Testis (tissue), 5 donors: ENCODE data around the gene TUBA4B. TPM values are rescaled to one million over a fixed set of nuclear protein-coding genes. Genes with fewer than 3 reads are reported as not detected.

Source experiments
- DNase-seq: peaks from one replicate; pipeline ENCODE4 v3.0.0-alpha.2; 2019
- H3K27ac ChIP-seq, 2 donors: fragments of 200-600 bp; sonication (generic); one replicate each; pipeline ENCODE4 v1.5.1; 2019
- H3K27me3 ChIP-seq: fragments of 200-600 bp; sonication (generic); one replicate; pipeline ENCODE4 v1.5.1; 2019
- H3K36me3 ChIP-seq: fragments of 200-600 bp; sonication (generic); one replicate; pipeline ENCODE4 v1.5.1; 2017; ENCODE audit warnings: low read depth; ENCODE audit errors: missing control alignments
- H3K4me1 ChIP-seq: fragments of 200-600 bp; sonication (generic); one replicate; pipeline ENCODE4 v1.5.1; 2019
- H3K4me3 ChIP-seq, 2 donors: fragments of 200-600 bp; sonication (generic); one replicate each; pipeline ENCODE4 v1.5.1; 2017 to 2019
- H3K9me3 ChIP-seq: fragments of 200-600 bp; sonication (generic); one replicate; pipeline ENCODE4 v1.5.1; 2017
- CTCF ChIP-seq, 3 experiments: fragments of 450-650 bp in 2 of 3; fragments of 200-600 bp in 1 of 3; sonication (generic) in 1 of 3; IDR thresholded peaks; one replicate each; pipeline ENCODE4 v1.5.1; 2016 to 2019; ENCODE audit warnings: antibody characterized with exemption in 3 of 3, mild to moderate bottlenecking in 2 of 3, moderate library complexity in 1 of 3
- POLR2A ChIP-seq: fragments of 450-650 bp; IDR thresholded peaks from one replicate; pipeline ENCODE4 v1.6.1; 2017; ENCODE audit warnings: antibody characterized with exemption, mild to moderate bottlenecking, moderate library complexity
- WGBS, 2 donors: methylation state at CpG; one replicate each; pipeline ENCODE4 v1.1.5; 2018; 5-methylcytosine and 5-hydroxymethylcytosine counted together
- intact Hi-C: fragments of 100-400 bp; cut with DNase I; formaldehyde crosslinking; loops from one replicate; pipeline ENCODE4 v1.15.1; 2023; ENCODE audit warnings: low total_unique reads
- long read RNA-seq, 2 donors: transcript quantifications; one replicate each; lab custom pipeline, GENCODE V29; 2026
- polyA plus RNA-seq: library from polyadenylated mRNA; stranded (reverse); fragments of 350-450 nt; fragmentation: Illumina TruSeq; extraction: RNeasy Lipid Tissue Mini Kit (QIAGEN cat#74804); gene quantifications from one replicate; pipeline ENCODE4 v1.2.3, GENCODE V29; 2014; ENCODE audit warnings: low read depth, low replicate concordance; ENCODE audit not compliant: insufficient read depth
- total RNA-seq, 2 donors: library from RNA; depleted of rRNA; stranded (reverse); fragments of >200 nt; gene quantifications; one replicate each; pipeline ENCODE4 v1.2.3, GENCODE V29; 2016

The TUBA4B gene
- total RNA-seq (under 1 TPM in 1 of 2 donors, not detected in 1; 0.25 TPM), polyA plus RNA-seq (1.6 TPM)
- long read RNA-seq, donor 1 = 0 reads
- long read RNA-seq, donor 2 = 0 reads

GRCh38 chr2:219252900-219253752, at the start of gene TUBA4B:
Gene TUBA4B (plus strand): TSS chr2:219253243. CDS start chr2:219253408, 165 bp downstream.
- intact Hi-C loops = no loop called here
- Histone ChIP-seq H3K27me3 (no peaks in the 10 kb centered on the region), H3K9me3 (no peaks in the 10 kb centered on the region), H3K4me1 (peaks cover 15% of the 10 kb centered on the region), H3K4me3 (peak within 1 kb of the TSS; percentile 42 to 67), H3K36me3 (no peaks in the 10 kb centered on the region), H3K27ac (peak within 1 kb of the TSS in 1 of 2 donors; percentile 11)
- DNase-seq = no peak
- TF ChIP-seq POLR2A (no peak), CTCF (IDR thresholded peaks at IDR 0.05) (no peak)
- WGBS, 2 donors = 3 to 7% methylated on average over 31 to 49 of the region's 49 CpGs

- H3K36me3 ChIP-seq = no peaks in the 10 kb centered on the region
These were observed 48.4 kb upstream of the TUBA4B start for GRCh38 chr2:219204425-219205164.

DNA sequence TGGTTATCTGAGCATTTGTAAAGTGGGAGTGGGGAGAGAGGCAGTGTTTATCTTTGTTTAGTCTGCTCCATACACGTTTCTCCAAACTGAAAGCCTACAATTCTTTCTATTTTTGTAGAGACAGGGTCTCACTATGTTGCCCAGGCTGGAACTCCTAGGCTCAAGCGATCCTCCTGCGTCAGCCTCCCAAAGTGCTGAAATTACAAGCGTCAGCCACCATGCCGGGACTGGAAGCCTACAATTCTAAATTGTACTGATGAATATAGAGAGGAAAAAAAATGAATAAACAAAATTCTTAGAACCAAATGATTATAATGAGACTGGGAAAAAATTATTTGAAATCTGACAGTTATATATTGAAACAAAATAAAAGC, 47.9 kb upstream of the TUBA4B start:
- TF ChIP-seq CTCF (IDR thresholded peaks at IDR 0.05) (no peak), POLR2A (no peak)
- Histone ChIP-seq H3K27me3 (no peaks in the 10 kb centered on the region), H3K27ac (no peak overlapping the region), H3K9me3 (no peaks in the 10 kb centered on the region), H3K36me3 (no peaks in the 10 kb centered on the region), H3K4me3 (no peak overlapping the region), H3K4me1 (peaks cover 21% of the 10 kb centered on the region)
- WGBS, 2 donors = 70 to 80% methylated on average over 5 of the region's 5 CpGs
- intact Hi-C loops = no loop called here
- no peak for DNase-seq

More at GRCh38 chr2:219204425-219205164, 48.4 kb upstream of the TUBA4B start:
- Histone ChIP-seq H3K4me1 (peaks cover 21% of the 10 kb centered on the region), H3K27me3 (no peaks in the 10 kb centered on the region), H3K4me3 (no peak overlapping the region), H3K9me3 (no peaks in the 10 kb centered on the region), H3K27ac (no peak overlapping the region)
- no peak for DNase-seq
- intact Hi-C loops = no loop called here
- 85 to 90% methylated on average over 7 of the region's 7 CpGs for WGBS, 2 donors
- no peak for TF ChIP-seq CTCF (IDR thresholded peaks at IDR 0.05)

DNA sequence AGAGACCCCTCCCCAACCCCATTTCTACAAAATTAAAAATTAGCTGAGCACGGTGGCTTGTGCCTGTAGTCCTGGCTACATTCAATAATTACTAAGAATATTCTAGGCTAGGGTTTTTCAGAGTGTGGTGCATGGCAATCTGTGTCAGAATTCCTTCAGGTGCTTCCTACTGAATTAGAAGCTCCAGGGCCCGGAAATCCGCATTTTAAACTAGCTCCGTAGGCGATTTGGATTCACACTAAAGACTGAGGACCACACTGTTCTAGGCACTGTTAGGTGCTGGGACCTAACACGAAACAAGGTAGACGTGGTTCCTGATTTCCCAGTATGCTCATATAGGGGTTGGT, 47.1 kb upstream of the TUBA4B start:
- peak overlapping the region; percentile 69 to 80 for H3K4me3 ChIP-seq
- 10 to 11% methylated on average over 7 of the region's 7 CpGs for WGBS, 2 donors
- H3K36me3 ChIP-seq = no peaks in the 10 kb centered on the region
- DNase-seq = no peak
- TF ChIP-seq CTCF (IDR thresholded peaks at IDR 0.05) (no peak), POLR2A (no peak)
- H3K4me1 ChIP-seq = peaks cover 18% of the 10 kb centered on the region
- H3K27ac ChIP-seq = peak overlapping the region; percentile 97
- no peaks in the 10 kb centered on the region for H3K27me3 ChIP-seq
- H3K9me3 ChIP-seq = no peaks in the 10 kb centered on the region
- intact Hi-C loops = no loop called here
